GM21825 (cell line): ENCODE measurements around the gene UBAC2.
"Not testable (repeated sequence)": the region's sequence is repeated elsewhere in the genome, so short reads cannot be mapped to it uniquely, and the experiment has no call there.

Source experiments
- ATAC-seq: cut with Tn5 transposase; IDR thresholded peaks from one replicate; pipeline ENCODE4 v1.9.1; 2021; ENCODE audit warnings: mild to moderate bottlenecking, moderate library complexity; ENCODE audit not compliant: unreplicated experiment

Gene UBAC2

GRCh38 chr13:99385940-99386339, 185.3 kb downstream of the UBAC2 start:
- no peak for ATAC-seq

DNA sequence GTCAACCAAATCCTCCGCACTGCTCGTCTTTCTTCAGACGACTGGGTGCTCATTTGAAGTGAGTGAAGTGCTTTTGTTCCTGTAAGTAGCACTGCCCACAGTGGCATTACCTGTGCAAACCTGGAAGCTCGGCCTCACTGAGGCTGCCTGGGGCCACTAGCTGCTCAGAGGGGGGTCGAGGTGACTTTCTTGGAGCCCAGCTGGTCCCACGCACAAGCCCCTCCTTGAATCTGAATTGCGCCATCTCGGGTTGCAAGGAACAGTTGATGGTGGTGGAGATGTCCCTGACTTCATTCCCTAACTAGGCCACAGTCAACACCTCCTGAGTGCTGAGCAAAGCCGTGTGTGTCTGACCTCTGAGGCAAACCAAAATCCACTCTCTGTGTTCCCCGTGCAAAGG, 185.8 kb downstream of the UBAC2 start:
- ATAC-seq = no peak

GRCh38 chr13:99386911-99387788, 186.5 kb downstream of the UBAC2 start:
- no peak for ATAC-seq

- no peak for ATAC-seq
Measured at GRCh38 chr13:99388334-99388923, 187.8 kb downstream of the UBAC2 start.

- ATAC-seq = not testable (repeated sequence)
Measured at GRCh38 chr13:99389094-99389493, 188.4 kb downstream of the UBAC2 start.

GRCh38 chr13:99389520-99390304, 189.1 kb downstream of the UBAC2 start:
- no peak for ATAC-seq

GRCh38 chr13:99390601-99391000, 189.9 kb downstream of the UBAC2 start:
- no peak for ATAC-seq

DNA sequence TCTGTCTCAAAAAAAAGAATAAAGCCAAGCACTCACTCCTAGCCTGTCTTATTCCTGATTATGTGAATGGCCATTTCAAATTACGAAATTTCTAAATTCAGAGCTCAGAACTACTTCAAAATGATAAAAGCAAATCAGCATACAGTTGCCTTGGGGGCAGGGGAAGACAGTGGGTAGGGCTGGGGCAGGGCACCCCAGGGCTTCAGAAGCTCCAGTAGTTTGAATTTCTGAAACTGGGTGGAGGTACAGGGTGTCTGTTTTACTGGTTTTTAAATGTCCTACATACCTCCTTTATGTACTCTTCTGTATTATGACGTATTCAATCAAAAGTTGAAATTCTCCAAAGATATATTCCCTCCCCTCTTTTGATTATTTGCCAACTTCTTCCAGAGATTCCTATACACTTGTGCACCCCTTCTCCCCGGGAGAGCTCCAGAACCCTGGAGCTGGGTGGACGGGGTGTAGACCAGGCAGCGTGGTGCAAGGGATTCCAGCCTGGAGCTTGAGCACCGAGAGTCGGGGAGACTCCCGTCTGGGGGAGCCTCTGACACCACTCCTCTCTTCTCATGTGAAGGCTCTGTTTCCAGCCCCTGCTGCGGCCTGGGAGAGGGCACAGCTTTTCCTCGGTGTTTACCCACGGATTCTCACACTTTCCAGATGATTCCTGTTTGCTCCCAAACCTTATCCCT, 191.3 kb downstream of the UBAC2 start:
- no peak for ATAC-seq

- no peak for ATAC-seq
Measured at GRCh38 chr13:99392470-99393135, 191.9 kb downstream of the UBAC2 start.

DNA sequence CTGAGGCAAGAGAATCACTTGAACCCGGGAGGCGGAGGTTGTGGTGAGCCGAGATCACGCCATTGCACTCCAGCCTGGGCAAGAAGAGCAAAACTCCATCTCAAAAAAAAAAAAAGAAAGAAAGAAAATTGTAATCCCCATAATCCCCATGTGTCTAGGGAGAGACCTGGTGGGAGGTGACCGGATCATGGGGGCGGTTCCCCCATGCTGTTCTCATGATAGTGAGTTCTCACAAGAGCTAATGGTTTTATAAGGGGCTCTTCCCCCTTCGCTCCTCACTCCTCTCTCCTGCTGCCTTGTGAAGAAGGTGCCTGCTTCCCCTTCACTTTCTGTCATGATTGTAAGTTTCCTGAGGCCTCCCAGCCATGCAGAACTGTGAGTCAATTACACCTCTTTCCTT, 192.7 kb downstream of the UBAC2 start:
- not testable (repeated sequence) for ATAC-seq

GRCh38 chr13:99393791-99394735, 193.4 kb downstream of the UBAC2 start:
- ATAC-seq = no peak

DNA sequence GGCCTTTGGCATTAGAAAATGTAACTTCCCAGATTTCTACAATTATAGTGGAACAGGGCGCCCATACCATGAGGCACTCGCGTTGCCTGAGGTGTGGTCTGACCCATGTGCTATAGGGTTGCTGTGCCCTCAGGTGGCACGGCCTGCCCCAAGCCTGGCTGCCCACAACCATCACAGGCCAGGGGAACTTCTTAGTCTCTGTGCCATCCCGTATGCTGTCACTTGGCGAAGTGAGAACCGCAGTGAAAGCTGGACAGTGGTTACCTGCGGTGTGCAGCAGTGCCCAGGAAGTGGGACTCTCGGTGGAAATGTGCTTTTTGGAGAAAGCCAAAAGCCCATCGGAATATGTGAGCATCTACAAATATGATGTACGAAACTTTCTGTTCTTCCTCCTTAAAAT, 194.8 kb downstream of the UBAC2 start:
- no peak for ATAC-seq

DNA sequence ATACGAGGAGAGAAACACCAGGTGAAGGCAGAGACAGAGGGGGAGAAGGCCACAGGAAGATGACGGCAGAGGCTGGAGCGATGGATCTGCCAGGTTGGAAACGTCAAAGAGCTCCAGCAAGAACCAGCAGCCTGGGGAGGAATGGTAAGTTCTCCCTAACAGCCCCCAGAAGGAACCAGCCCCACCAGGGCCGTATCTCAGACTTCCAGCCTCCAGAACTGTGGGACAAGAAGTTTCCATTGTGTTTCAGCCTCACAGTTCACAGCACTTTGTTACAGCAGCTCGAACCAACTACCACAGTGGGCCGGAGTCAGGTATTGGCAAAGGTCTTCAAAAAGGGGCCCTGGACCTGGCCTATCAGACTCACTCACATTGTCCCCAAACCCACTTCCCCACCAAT, 195.8 kb downstream of the UBAC2 start:
- ATAC-seq = no peak

GRCh38 chr13:99398071-99398470, 197.4 kb downstream of the UBAC2 start:
- no peak for ATAC-seq

DNA sequence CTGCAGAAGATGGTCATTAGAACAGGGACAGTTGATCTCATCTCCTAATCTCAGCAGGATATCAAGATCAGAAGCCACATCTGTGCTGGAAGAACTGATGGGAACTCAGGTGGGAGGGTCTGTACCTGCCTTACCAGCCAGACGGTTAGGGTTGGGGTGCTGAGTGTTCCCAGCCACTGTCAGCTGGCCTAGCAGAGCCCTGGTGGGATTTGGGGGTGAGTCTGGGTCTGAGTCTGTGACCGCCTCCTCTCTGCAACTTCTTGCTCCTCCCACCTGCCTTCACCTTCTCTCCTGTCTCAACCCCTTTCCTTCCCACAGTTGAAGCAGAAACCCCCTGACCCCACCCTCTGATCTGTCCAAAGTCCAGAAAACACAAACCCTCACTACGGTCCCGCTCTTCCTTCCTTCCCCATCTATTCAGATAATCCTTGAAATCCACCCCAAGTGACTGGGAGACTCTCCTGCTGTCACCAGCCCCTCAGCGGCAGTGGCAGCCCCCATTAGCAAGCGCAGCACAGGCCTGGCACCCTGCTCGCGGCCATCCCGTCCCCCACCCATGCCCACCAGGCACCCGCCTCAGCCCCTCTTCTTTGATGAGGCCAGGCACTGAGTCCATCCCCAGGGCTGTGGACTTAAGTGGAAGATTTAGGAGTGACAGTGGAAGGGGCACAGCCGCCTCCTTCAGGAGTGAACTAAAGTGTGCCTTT, 198.4 kb downstream of the UBAC2 start:
- ATAC-seq = no peak

GRCh38 chr13:99399623-99399974, 198.9 kb downstream of the UBAC2 start:
- ATAC-seq = no peak

GRCh38 chr13:99403458-99403971, 202.9 kb downstream of the UBAC2 start:
- ATAC-seq = no peak

DNA sequence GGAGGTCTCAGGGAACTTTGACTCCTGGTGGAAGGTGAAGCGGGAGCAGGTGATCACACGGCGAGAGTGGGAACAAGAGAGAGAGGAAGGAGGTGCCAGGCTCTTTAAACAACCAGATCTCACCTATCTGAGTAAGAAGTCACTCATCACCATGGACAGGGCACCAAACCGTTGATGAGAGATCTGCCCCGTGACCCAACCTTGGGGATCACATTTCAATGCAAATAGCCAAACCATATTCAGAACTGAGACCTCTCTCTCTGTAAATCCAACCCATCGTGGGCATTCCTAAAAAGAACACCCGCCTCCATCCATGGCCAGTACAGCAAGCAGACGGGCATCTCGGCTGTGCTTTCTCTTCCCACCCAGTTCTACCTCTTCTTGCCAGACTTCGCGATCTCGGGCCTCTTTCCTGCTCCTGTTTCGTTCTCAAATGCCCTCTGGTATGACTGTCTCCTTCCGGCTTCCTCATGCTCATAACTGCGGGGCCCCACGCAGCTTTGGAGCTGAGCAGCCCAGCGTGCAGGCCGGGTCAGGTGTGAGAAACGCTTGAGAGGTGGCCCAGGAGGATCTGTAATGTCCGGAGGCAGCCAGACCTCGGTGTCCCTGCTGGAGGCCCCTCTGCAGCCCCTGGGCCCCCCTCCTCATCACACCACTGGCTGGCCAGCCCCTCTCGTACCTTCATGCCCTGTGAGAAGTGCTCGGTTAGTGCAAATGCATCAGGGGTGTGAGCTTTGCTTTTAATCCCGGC, 203.5 kb downstream of the UBAC2 start:
- ATAC-seq = no peak
